Prostate gland (tissue), 2 donors: ENCODE data around the gene ZNRD2.

ENCODE experiments used
- POLR2A ChIP-seq: fragments of 450-650 bp; IDR thresholded peaks from one replicate; pipeline ENCODE4 v1.6.1; 2016; ENCODE audit warnings: antibody characterized with exemption, mild to moderate bottlenecking
- TF ChIP-seq, protein P1 (sequence below), 4 experiments: fragments of 200-600 bp in 2 of 4; fragments of 450-650 bp in 2 of 4; sonication (generic) in 2 of 4; IDR thresholded peaks; 1 replicate in 3 of 4; 2 replicates in 1 of 4; pipeline ENCODE4 v1.5.1; 2016 to 2019; ENCODE audit warnings: antibody characterized with exemption in 4 of 4, mild to moderate bottlenecking in 2 of 4, moderate library complexity in 2 of 4

- TF ChIP-seq, protein P1, sequence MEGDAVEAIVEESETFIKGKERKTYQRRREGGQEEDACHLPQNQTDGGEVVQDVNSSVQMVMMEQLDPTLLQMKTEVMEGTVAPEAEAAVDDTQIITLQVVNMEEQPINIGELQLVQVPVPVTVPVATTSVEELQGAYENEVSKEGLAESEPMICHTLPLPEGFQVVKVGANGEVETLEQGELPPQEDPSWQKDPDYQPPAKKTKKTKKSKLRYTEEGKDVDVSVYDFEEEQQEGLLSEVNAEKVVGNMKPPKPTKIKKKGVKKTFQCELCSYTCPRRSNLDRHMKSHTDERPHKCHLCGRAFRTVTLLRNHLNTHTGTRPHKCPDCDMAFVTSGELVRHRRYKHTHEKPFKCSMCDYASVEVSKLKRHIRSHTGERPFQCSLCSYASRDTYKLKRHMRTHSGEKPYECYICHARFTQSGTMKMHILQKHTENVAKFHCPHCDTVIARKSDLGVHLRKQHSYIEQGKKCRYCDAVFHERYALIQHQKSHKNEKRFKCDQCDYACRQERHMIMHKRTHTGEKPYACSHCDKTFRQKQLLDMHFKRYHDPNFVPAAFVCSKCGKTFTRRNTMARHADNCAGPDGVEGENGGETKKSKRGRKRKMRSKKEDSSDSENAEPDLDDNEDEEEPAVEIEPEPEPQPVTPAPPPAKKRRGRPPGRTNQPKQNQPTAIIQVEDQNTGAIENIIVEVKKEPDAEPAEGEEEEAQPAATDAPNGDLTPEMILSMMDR (IDR thresholded peaks at IDR 0.05): no peak
- TF ChIP-seq POLR2A: no peak
Measured at GRCh38 chr11:65585396-65586246, 15.3 kb downstream of the ZNRD2 start.
